ENCODE results near the gene KRT6B. TPM values are rescaled to one million over a fixed set of nuclear protein-coding genes. Genes with fewer than 3 reads are reported as not detected.
"Not testable (repeated sequence)": the region's sequence is repeated elsewhere in the genome, so short reads cannot be mapped to it uniquely, and the experiment has no call there.

KRT6B gene
- total RNA-seq, 4 donors from 2014 or later = not detected

DNA sequence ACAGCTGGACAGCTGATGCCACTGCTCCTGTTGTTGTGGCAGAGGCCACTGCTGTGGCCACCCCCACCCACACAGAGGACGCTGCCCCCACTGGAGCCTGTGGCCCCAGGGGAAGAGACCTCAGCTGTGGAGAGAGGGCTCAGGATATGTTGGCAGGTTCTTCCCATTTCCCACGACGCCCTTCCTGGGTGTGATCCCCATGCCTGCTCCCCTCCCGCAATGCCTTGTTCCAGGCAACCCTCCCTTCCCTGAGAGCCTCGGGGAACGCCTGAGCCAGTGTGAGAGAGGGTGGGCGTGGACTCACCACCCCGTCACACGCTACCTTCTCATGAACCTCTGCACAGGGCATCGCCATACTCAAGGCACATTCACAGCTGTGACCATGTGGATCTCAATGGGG lies 40.1 kb downstream of the KRT6B start:
- intact Hi-C loops (cut with DNase I; ENCODE audit: low total_unique reads) = no loop called here
- no peaks in the 10 kb centered on the region for H3K9me3 ChIP-seq
- DNase-seq (no peak), ATAC-seq (no peak)
- TF ChIP-seq, protein P1, sequence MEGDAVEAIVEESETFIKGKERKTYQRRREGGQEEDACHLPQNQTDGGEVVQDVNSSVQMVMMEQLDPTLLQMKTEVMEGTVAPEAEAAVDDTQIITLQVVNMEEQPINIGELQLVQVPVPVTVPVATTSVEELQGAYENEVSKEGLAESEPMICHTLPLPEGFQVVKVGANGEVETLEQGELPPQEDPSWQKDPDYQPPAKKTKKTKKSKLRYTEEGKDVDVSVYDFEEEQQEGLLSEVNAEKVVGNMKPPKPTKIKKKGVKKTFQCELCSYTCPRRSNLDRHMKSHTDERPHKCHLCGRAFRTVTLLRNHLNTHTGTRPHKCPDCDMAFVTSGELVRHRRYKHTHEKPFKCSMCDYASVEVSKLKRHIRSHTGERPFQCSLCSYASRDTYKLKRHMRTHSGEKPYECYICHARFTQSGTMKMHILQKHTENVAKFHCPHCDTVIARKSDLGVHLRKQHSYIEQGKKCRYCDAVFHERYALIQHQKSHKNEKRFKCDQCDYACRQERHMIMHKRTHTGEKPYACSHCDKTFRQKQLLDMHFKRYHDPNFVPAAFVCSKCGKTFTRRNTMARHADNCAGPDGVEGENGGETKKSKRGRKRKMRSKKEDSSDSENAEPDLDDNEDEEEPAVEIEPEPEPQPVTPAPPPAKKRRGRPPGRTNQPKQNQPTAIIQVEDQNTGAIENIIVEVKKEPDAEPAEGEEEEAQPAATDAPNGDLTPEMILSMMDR (IDR thresholded peaks at IDR 0.05 in 4 of 5, conservative IDR thresholded peaks at IDR 0.05 in 1 of 5) = no peak
- TF ChIP-seq POLR2A (IDR thresholded peaks at IDR 0.05) = no peak
- no peak overlapping the region for H3K4me3 ChIP-seq
- H3K36me3 ChIP-seq = no peaks in the 10 kb centered on the region
- no peaks in the 10 kb centered on the region for H3K4me1 ChIP-seq
- peaks cover 0 to 2% (median 0%) of the 10 kb centered on the region in 3 donors for H3K27me3 ChIP-seq
- H3K27ac ChIP-seq = no peak overlapping the region
- in situ Hi-C loops (cut with MboI; ENCODE audit: low sequenced_read_pairs in 4 of 4) = no loop called here

DNA sequence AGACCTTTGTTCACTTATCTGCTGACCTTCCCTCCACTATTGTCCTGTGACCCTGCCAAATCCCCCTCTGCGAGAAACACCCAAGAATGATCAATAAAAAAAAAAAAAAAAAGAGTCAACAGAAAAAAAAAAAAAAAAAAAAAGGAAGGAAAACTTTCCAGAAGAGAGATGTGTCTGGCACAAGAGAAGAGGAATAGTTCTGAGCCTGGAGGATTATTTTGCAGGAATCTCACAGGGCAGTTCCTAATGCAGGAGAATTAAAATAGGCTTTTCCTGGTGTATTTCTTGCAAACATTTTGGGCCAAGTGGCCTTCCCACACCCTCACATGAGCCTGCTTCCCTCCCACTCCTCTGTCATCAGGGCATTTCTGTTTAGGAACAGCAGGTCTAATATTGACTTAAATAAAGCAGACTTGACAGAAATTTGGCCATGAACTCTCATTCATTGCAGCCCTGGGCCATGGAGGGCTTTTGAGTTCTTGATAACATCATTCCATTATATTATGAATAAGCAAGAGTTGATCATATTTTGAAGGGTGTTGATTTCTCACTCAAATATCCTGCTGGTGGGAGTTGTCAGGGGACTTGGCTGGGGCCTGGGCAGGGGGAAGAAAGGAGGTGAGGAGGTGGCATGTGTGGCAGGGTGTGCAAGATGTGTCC lies 41.2 kb downstream of the KRT6B start:
- H3K4me3 ChIP-seq; H3K27ac ChIP-seq; H3K9me3 ChIP-seq; DNase-seq; H3K27me3 ChIP-seq; in situ Hi-C loops (cut with MboI; ENCODE audit: low sequenced_read_pairs in 4 of 4); ATAC-seq; intact Hi-C loops (cut with DNase I; ENCODE audit: low total_unique reads); H3K4me1 ChIP-seq; H3K36me3 ChIP-seq: not testable (repeated sequence)

DNA sequence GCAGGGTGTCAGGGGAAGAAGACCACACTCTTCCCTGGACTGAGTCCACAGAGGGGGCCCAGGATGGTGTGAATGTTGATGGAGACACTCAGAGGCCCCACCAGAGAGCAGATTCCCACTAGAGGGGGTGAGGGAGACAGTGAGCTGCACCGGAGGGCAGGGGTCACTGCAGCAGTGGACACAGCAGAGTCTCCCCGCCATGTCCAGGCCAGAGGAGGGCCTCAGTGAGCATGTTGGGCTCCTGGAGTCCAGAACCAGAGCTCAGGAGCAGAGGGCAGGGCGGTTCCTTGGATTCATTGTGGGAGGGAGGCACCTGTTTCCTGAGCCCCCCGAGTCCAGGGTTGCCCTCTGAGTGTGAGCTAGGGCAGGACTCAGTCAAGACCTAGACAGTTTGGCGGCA lies 44.0 kb downstream of the KRT6B start:
- H3K4me1 ChIP-seq = no peaks in the 10 kb centered on the region
- no peaks in the 10 kb centered on the region for H3K36me3 ChIP-seq
- no peak for TF ChIP-seq POLR2A (IDR thresholded peaks at IDR 0.05)
- TF ChIP-seq, protein P1 (IDR thresholded peaks at IDR 0.05 in 4 of 5, conservative IDR thresholded peaks at IDR 0.05 in 1 of 5) = no peak
- intact Hi-C loops (cut with DNase I; ENCODE audit: low total_unique reads) = no loop called here
- H3K9me3 ChIP-seq = no peaks in the 10 kb centered on the region
- H3K27ac ChIP-seq = no peak overlapping the region
- H3K27me3 ChIP-seq = peaks cover 0 to 2% (median 0%) of the 10 kb centered on the region in 3 donors
- DNase-seq = no peak
- H3K4me3 ChIP-seq = no peak overlapping the region
- in situ Hi-C loops (cut with MboI; ENCODE audit: low sequenced_read_pairs in 4 of 4) = no loop called here
- no peak for ATAC-seq

DNA sequence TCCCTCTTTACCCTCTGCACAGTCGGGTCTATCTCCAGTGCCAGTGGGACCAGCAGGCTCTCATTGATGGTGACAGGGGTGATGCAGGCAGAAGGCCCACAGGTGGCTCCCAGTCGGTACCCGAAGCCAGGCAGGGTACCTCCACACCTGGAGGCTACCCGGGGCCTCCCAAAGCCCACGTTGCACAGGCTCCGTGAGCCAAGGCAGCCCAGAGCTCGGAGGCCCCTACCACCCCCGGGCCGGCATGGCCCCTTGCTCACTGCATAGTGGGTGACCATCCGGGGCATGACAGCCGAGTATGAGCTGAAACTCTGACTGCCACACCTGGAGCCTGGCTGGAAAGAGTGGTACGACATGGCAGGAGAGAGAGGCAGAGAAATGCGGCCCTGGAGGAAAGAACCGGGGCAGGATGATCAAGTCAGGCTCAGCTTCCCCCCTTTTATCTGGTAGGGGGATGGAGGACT lies 46.0 kb downstream of the KRT6B start, which contains the start of gene KRT82:
KRT82 (minus strand) TSS at position 414 of the 464 bp plus-strand sequence; CDS start at position 356, 58 bp downstream.
- intact Hi-C loops (cut with DNase I; ENCODE audit: low total_unique reads) = no loop called here
- Histone ChIP-seq H3K27me3 (peaks cover 0 to 2% (median 0%) of the 10 kb centered on the region in 3 donors), H3K4me1 (no peaks in the 10 kb centered on the region), H3K27ac (no peak within 1 kb of the TSS), H3K9me3 (no peaks in the 10 kb centered on the region), H3K36me3 (no peaks in the 10 kb centered on the region), H3K4me3 (no peak within 1 kb of the TSS)
- no peak for TF ChIP-seq POLR2A (IDR thresholded peaks at IDR 0.05)
- TF ChIP-seq, protein P1 (IDR thresholded peaks at IDR 0.05 in 4 of 5, conservative IDR thresholded peaks at IDR 0.05 in 1 of 5) = no peak
- no peak for ATAC-seq
- in situ Hi-C loops (cut with MboI; ENCODE audit: low sequenced_read_pairs in 4 of 4) = no loop called here
- DNase-seq = no peak

DNA sequence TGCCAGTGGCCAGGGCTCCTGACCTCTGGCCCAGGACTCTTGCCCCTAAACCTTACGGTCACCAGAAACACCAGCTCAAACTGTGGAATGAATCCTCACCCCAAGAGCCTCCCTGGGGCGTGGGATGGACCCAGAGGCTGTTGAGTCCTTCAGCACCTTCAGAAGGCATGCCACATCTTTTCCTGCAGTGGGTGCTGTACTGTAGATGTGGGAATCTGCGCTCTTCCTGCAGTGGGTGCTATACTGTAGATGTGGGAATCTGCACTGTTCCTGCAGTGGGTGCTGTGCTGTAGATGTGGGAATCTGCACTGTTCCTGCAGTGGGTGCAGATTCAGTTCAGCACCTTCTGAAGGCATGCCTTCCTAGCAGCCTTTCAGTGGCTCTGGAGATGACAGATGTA lies 47.0 kb downstream of the KRT6B start:
- intact Hi-C loops (cut with DNase I; ENCODE audit: low total_unique reads) = no loop called here
- no peak for TF ChIP-seq POLR2A (IDR thresholded peaks at IDR 0.05)
- TF ChIP-seq, protein P1 (IDR thresholded peaks at IDR 0.05 in 4 of 5, conservative IDR thresholded peaks at IDR 0.05 in 1 of 5) = no peak
- no peaks in the 10 kb centered on the region for H3K36me3 ChIP-seq
- peaks cover 0 to 2% (median 0%) of the 10 kb centered on the region in 3 donors for H3K27me3 ChIP-seq
- ATAC-seq (no peak), DNase-seq (no peak)
- H3K4me3 ChIP-seq = no peak overlapping the region
- no peaks in the 10 kb centered on the region for H3K9me3 ChIP-seq
- in situ Hi-C loops (cut with MboI; ENCODE audit: low sequenced_read_pairs in 4 of 4) = no loop called here
- no peak overlapping the region for H3K27ac ChIP-seq
- H3K4me1 ChIP-seq = no peaks in the 10 kb centered on the region

Measured in gastrocnemius medialis (tissue), 4 donors.